Hematopoietic multipotent progenitor cell treated with erythropoietin and hydrocortisone succinate and interleukin-3 and kit ligand, for 6 days (in vitro differentiated cells): ENCODE results near the gene WDR41.
A peak's percentile ranks its signal among the peaks of the same experiment; 100 is the strongest.

Source experiments
- DNase-seq: peaks from one replicate; pipeline ENCODE4 v3.0.0-alpha.2; 2015

The WDR41 gene

DNA sequence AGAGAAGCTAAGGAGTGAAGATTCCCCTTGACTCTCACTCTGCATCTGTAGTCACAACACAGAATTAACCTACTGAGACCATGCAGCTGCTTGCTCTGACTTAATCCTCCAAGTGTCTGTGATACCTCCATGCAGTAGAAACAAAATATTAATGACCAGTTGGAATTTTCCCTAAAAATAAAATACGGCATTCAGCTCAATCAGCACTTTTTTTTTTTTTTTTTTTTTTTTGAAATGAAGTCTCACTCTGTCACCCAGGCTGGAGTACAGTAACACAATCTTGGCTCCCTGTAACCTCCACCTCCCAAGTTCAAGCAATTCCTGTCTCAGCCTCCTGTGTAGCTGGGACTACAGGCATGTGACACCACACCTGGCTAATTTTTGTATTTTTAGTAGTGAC, 48.4 kb downstream of the WDR41 start:
- no peak for DNase-seq

GRCh38 chr5:77438071-77438470, 54.0 kb downstream of the WDR41 start:
- no peak for DNase-seq

DNA sequence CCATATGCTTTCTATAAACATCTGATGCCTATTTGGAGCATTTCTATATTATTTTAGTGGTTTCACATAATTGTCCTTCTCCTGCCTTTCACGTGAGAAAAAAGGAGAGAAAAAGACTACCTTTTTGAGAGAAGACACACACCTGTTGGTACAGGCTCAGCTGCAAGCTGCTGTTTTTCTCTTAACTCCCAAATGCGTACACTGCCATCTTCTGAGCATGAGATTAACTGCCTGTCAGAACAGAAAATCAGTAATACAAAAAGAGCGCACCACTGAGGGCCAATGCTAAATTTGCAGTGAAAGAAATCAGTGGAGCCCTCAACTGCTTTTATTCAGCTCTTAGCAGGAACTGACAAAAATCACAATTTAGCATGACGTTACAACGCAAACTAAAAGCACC, 54.9 kb downstream of the WDR41 start:
- DNase-seq, result peak; percentile 7

GRCh38 chr5:77431719-77432118, 60.4 kb downstream of the WDR41 start:
- no peak for DNase-seq

GRCh38 chr5:77431286-77431685, 60.8 kb downstream of the WDR41 start:
- no peak for DNase-seq

DNA sequence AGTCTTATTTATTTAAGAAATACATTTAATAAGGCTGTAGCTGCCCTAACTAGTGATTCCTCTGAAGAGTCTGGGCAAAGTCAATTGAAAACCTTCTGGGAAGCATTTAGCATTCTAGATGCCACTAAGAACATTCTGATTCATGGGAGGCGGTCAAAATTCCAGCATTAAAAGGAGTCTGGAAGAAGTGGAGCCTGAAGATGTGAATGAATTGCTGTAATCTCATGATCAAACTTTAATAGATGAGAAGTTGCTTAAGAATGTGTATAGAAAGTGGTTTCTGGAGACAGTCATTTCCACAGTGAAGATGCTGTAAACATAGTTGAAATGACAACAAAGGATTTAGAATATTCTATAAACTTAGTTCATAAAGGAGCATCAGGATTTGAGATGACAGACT, 61.4 kb downstream of the WDR41 start:
- DNase-seq, result no peak

- DNase-seq, result no peak
These were observed 63.6 kb downstream of the WDR41 start for GRCh38 chr5:77428526-77428925.

- no peak for DNase-seq
These were observed 64.1 kb downstream of the WDR41 start for GRCh38 chr5:77427998-77428397.

GRCh38 chr5:77426670-77427069, 65.4 kb downstream of the WDR41 start:
- no peak for DNase-seq

- DNase-seq, result no peak
These were observed 66.0 kb downstream of the WDR41 start for GRCh38 chr5:77425998-77426659.

DNA sequence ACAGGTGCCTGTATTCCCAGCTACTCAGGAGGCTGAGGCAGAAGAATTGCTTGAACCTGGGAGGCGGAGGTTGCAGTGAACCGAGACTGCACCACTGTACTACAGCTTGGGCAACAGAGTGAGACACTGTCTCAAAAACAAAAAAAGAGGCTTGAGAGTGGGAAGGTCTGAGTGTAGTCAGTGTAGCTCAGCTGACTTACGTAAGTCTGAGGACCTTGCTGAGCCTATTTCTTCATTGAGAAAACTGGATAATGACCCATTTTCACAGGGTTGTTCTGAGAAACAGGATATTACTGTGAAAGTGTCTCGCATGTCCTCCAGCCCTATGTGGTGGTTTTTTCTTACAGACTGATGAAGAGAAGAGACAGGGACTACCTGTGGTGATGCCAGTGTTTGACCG, 66.7 kb downstream of the WDR41 start:
- DNase-seq, result no peak

GRCh38 chr5:77424921-77425320, 67.2 kb downstream of the WDR41 start:
- DNase-seq, result no peak

DNA sequence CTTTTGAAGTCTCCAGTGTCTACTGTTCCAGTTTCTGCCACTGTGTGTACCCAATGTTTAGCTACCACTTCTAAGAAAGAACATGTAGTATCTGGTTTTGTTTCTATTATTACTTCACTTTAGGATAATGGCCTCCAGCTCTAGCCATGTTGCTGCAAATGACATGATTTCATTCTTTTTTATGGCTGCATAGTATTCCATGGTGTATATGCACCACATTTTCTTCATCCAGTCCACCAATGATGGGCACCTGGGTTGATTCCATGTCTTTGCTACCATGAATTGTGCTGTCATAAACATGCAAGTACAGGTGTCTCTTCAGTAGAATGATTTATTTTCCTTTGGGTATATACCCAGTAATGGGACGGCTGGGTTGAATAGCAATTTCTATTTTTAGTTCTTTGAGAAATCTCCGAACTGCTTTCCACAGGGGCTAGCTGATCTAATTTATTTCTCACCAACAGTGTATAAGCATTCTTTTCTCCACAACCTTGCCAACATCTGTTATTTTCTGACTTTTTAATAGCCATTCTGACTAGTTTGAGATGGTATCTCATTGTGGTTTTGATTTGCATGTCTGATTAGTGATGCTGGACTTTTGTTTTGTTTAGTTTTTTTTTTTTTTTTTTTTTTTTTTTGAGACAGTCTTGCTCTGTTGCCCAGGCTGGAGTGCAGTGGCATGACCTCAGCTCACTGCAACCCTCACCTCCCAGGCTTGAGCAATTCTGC, 68.9 kb downstream of the WDR41 start:
- DNase-seq, result peak; percentile 3

- DNase-seq, result no peak
These were observed 71.2 kb downstream of the WDR41 start for GRCh38 chr5:77420940-77421339.

- DNase-seq, result no peak
These were observed 72.2 kb downstream of the WDR41 start for GRCh38 chr5:77419644-77420582.

DNA sequence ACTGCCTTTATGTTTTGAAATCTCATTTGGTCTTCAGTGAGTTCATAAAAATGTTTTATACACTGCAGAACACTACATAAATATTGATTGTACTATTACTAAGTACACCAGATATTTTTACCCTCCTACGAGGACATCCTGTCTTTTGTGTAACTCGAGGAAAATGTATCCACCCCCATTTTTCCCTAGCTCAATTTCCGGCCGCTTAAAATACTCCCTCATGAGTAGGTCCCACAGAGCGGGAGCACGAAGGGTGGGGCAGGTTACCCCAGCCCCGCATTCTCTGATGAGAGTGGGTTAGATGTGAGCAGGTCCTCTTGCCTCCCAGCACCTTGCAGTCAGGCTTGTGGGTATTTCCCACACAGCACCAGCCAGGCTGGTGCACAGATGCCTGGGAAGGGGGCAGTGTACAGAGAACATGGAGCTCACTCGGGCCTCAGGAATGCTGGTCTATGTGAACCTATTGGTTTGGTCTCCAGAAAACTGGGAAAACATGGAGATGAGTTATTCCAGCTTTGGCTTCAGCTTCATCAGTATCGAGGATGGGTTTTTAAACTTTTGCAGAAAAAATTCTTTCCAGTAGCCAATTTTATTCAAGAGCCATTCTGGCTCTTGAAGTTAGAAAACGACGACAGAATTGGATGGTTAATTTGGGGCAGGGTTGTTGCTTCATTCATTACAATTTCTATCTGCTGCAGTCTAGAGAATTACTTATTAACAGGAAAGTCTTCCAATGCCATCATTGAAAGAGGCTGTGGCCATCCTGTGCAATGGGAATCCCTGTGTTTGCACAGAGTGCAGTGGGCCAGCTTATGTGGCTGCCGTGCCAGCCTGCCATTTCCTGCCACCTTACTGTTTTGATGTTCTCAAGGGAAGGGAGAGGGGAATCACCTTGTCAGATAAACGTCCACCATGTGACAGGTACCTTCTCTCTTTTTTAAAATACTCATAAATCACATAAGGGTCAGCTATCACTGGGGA, 73.2 kb downstream of the WDR41 start:
- no peak for DNase-seq

DNA sequence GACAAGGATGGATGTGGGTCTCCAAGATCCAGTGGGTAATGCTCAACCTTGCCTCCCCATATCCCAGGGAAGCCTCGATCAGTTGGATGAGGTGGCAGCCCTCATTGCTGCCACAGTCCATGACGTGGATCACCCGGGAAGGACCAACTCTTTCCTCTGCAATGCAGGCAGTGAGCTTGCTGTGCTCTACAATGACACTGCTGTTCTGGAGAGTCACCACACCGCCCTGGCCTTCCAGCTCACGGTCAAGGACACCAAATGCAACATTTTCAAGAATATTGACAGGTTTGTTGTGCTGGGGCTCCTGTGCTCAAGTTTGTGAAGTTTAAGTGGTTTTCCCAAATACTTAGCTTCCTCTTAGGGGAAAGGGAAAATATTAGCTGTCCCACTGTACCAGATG, 74.0 kb downstream of the WDR41 start:
- no peak for DNase-seq

- no peak for DNase-seq
These were observed 79.1 kb downstream of the WDR41 start for GRCh38 chr5:77413049-77413448.

- no peak for DNase-seq
These were observed 82.1 kb downstream of the WDR41 start for GRCh38 chr5:77409870-77410621.

GRCh38 chr5:77407152-77407551, 85.0 kb downstream of the WDR41 start:
- no peak for DNase-seq

DNA sequence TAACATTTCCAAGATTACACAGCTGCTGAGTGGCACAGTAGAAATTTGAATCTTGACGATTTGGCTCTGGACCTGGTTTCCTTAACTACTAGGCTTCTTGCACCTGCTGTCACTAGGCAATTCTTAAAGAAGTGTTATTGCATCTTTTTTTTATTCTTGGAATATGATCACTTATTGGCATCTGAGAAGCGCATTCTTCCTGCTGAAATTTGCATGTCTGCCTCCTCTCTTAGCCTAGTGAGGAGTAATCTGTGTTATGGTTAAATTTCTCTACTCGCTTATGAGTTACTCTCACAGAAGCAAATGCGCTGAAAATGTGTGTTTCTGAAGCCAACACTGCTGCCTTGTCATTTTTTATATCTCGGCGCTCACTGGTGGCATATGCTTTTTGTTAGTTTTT, 89.3 kb downstream of the WDR41 start:
- DNase-seq, result no peak

DNA sequence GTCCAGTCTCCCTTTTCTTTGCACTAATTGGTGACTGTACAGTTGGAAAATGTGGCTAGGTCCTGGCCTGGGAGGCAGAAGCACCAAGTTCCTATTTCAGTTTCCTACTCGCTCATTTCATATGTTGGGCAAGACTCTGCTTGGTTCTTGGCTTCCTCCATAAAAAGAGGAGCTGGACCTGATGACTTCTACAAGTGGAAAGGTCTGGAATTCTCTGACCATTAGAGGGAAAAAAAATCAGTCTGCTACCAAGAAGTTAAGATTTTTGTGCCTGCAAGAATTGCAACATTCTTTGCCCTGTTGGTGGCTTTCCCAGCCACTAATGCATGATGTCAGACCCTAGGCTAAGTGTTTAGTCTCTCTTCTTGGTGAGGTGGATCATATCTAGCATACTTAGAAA, 91.5 kb downstream of the WDR41 start:
- DNase-seq, result no peak
